Activated T-cell treated with anti-CD3 and anti-CD28 coated beads, Interleukin-2, amount 50 U/mL, for 72 hours (primary cell): ENCODE results near the gene NRG3. TPM values are rescaled to one million over a fixed set of nuclear protein-coding genes. Genes with fewer than 3 reads are reported as not detected.

Experiments used
- ATAC-seq, 2 donors: fragments of 150-1000 bp; cut with Tn5 transposase; replicated peaks in 1 of 2; 2 replicates each; pipeline ENCODE4 v1.10.0; 2021; ENCODE audit warnings: moderate library complexity in 2 of 2, mild to moderate bottlenecking in 1 of 2
- DNase-seq, 2 donors: peaks; one replicate each; pipeline ENCODE4 v3.0.0; 2021 to 2022; ENCODE audit warnings: mixed read lengths in 1 of 2
- H3K27ac Mint-ChIP-seq: one replicate; pipeline ENCODE4 v1.8.0; 2022; ENCODE audit warnings: mild to moderate bottlenecking, moderate library complexity, mixed read lengths
- H3K27me3 Mint-ChIP-seq: one replicate; pipeline ENCODE4 v1.8.0; 2022; ENCODE audit warnings: low read depth, mixed read lengths
- H3K36me3 Mint-ChIP-seq, 2 donors: one replicate each; pipeline ENCODE4 v1.8.0; 2022; ENCODE audit warnings: mixed read lengths in 2 of 2, mild to moderate bottlenecking in 1 of 2; ENCODE audit not compliant: insufficient read depth in 2 of 2
- H3K4me1 Mint-ChIP-seq: one replicate; pipeline ENCODE4 v1.8.0; 2022; ENCODE audit warnings: low read depth, mixed read lengths
- H3K4me3 Mint-ChIP-seq, 2 donors: one replicate each; pipeline ENCODE4 v1.8.0; 2022; ENCODE audit warnings: mild to moderate bottlenecking in 2 of 2, mixed read lengths in 2 of 2, moderate library complexity in 2 of 2
- H3K9me3 Mint-ChIP-seq, 2 donors: one replicate each; pipeline ENCODE4 v1.8.0; 2022; ENCODE audit warnings: mixed read lengths in 2 of 2
- total RNA-seq, 2 donors: library from RNA; stranded (reverse); gene quantifications; one replicate each; pipeline ENCODE4 v1.2.3, GENCODE V29; 2022

Gene NRG3
- total RNA-seq, 2 donors from 2014 or later: not detected

- no peaks in the 10 kb centered on the region for H3K4me1 Mint-ChIP-seq
- H3K4me3 Mint-ChIP-seq: no peak overlapping the region
- no peak for ATAC-seq
- no peaks in the 10 kb centered on the region for H3K27me3 Mint-ChIP-seq
- no peak overlapping the region for H3K27ac Mint-ChIP-seq
- H3K36me3 Mint-ChIP-seq: no peaks in the 10 kb centered on the region
- no peak for DNase-seq
- H3K9me3 Mint-ChIP-seq: peaks cover 2 to 4% of the 10 kb centered on the region in 2 donors
These were observed 536.4 kb downstream of the NRG3 start for GRCh38 chr10:82411416-82411815.

GRCh38 chr10:82420001-82420400, 545.0 kb downstream of the NRG3 start:
- no peaks in the 10 kb centered on the region for H3K36me3 Mint-ChIP-seq
- H3K27me3 Mint-ChIP-seq: no peaks in the 10 kb centered on the region
- H3K4me3 Mint-ChIP-seq: no peak overlapping the region
- H3K27ac Mint-ChIP-seq: no peak overlapping the region
- H3K4me1 Mint-ChIP-seq: no peaks in the 10 kb centered on the region
- DNase-seq (no peak), ATAC-seq (no peak)
- H3K9me3 Mint-ChIP-seq: peaks cover 2 to 5% of the 10 kb centered on the region in 2 donors

DNA sequence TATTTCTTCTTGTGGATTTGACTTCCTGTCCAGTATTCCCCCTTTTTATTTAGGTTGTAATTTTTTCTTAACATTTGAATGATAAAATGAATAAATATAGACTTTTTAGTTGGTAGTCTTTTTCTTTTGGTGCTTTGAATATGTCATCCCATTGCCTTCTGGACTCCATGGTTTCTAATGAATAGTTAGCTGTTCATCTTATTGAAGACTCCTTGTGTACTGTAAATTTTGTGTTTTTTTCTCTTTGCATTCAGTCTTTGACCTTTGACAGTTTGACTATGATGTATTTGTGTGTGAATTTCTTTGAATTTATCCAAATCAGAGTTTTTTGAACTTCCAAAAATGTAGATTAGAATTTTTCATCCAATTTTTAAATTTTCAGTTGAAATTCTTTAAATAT, 554.3 kb downstream of the NRG3 start:
- Mint-ChIP-seq H3K4me3 (no peak overlapping the region), H3K36me3 (peaks cover 0 to 3% of the 10 kb centered on the region in 2 donors), H3K4me1 (no peaks in the 10 kb centered on the region), H3K9me3 (peaks cover 7 to 11% of the 10 kb centered on the region in 2 donors), H3K27me3 (no peaks in the 10 kb centered on the region), H3K27ac (no peak overlapping the region)
- ATAC-seq (no peak), DNase-seq (no peak)

DNA sequence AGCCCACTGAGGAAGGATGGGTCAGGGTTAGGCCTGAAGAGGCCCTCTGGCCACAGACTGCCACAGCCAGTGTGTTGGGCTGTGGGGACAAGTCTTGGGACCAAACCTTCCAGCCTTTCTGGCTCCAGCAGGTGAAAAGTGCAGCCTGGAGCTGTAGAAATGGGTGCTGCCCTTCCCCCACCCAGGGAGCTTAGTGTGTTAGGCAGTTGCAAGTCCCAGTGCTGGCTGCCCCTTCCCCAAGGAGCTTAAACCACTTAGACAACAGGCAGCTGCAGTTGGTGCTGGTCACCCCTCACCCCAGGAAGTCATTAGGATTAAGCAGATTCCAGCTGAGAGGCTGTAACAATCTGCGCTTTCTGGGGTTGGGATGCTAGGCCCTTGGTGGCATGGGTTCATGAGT, 563.3 kb downstream of the NRG3 start:
- H3K9me3 Mint-ChIP-seq: peaks cover 5 to 7% of the 10 kb centered on the region in 2 donors
- DNase-seq (no peak), ATAC-seq (no peak)
- H3K4me3 Mint-ChIP-seq: no peak overlapping the region
- H3K27ac Mint-ChIP-seq: no peak overlapping the region
- no peaks in the 10 kb centered on the region for H3K4me1 Mint-ChIP-seq
- H3K36me3 Mint-ChIP-seq: no peaks in the 10 kb centered on the region
- no peaks in the 10 kb centered on the region for H3K27me3 Mint-ChIP-seq

- Mint-ChIP-seq H3K9me3 (peaks cover 7 to 8% of the 10 kb centered on the region in 2 donors), H3K36me3 (no peaks in the 10 kb centered on the region), H3K4me3 (no peak overlapping the region), H3K27ac (no peak overlapping the region), H3K4me1 (no peaks in the 10 kb centered on the region), H3K27me3 (no peaks in the 10 kb centered on the region)
- no peak for DNase-seq
- no peak for ATAC-seq
These were observed 565.8 kb downstream of the NRG3 start for GRCh38 chr10:82440775-82441174.

- H3K4me1 Mint-ChIP-seq: no peaks in the 10 kb centered on the region
- no peaks in the 10 kb centered on the region for H3K9me3 Mint-ChIP-seq
- no peak overlapping the region for H3K4me3 Mint-ChIP-seq
- ATAC-seq (no peak), DNase-seq (no peak)
- H3K36me3 Mint-ChIP-seq: no peaks in the 10 kb centered on the region
- H3K27ac Mint-ChIP-seq: no peak overlapping the region
- no peaks in the 10 kb centered on the region for H3K27me3 Mint-ChIP-seq
These were observed 577.1 kb downstream of the NRG3 start for GRCh38 chr10:82452046-82452445.

GRCh38 chr10:82452676-82453075, 577.7 kb downstream of the NRG3 start:
- Mint-ChIP-seq H3K36me3 (no peaks in the 10 kb centered on the region), H3K4me3 (no peak overlapping the region), H3K27me3 (no peaks in the 10 kb centered on the region), H3K27ac (no peak overlapping the region), H3K9me3 (no peaks in the 10 kb centered on the region), H3K4me1 (no peaks in the 10 kb centered on the region)
- DNase-seq (no peak), ATAC-seq (no peak)

- ATAC-seq (no peak), DNase-seq (no peak)
- H3K4me3 Mint-ChIP-seq: no peak overlapping the region
- no peaks in the 10 kb centered on the region for H3K9me3 Mint-ChIP-seq
- no peaks in the 10 kb centered on the region for H3K27me3 Mint-ChIP-seq
- no peaks in the 10 kb centered on the region for H3K4me1 Mint-ChIP-seq
- H3K27ac Mint-ChIP-seq: no peak overlapping the region
- no peaks in the 10 kb centered on the region for H3K36me3 Mint-ChIP-seq
These were observed 578.8 kb downstream of the NRG3 start for GRCh38 chr10:82453678-82454293.

DNA sequence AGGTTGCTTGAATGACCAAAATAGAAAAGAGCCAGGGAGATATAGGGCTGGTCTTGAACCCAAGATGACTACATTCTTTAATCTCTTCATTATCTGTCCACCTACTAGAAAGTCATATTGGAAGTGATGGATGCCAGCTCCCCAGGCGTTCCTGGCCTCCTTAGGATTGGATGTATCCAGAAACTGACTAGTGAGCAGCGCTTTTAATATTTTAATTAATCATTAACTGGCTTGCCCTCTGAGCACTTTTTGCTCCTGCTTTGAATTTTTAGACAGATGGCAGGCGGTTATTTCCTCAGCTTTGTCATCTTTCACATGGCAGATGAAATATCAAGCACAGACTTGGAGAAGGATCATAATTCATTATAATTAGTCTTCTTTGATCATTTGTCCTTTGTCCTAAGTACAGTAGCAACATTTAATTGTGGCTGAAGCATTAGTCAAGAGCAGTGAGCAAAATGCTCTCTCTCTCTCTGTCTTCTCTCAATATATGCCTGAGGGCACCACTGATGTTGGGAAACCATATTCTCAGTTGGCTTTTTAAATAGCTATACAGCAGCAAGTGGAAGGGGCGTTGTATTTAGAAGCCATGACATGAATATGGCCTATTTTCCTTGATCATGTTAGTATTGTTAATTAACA, 588.0 kb downstream of the NRG3 start:
- no peak overlapping the region for H3K27ac Mint-ChIP-seq
- no peaks in the 10 kb centered on the region for H3K27me3 Mint-ChIP-seq
- H3K4me3 Mint-ChIP-seq: no peak overlapping the region
- H3K36me3 Mint-ChIP-seq: peaks cover 0 to 3% of the 10 kb centered on the region in 2 donors
- ATAC-seq (no peak), DNase-seq (no peak)
- H3K9me3 Mint-ChIP-seq: peaks cover 13% of the 10 kb centered on the region in 2 donors
- H3K4me1 Mint-ChIP-seq: no peaks in the 10 kb centered on the region

GRCh38 chr10:82463614-82464013, 588.6 kb downstream of the NRG3 start:
- no peaks in the 10 kb centered on the region for H3K4me1 Mint-ChIP-seq

DNA sequence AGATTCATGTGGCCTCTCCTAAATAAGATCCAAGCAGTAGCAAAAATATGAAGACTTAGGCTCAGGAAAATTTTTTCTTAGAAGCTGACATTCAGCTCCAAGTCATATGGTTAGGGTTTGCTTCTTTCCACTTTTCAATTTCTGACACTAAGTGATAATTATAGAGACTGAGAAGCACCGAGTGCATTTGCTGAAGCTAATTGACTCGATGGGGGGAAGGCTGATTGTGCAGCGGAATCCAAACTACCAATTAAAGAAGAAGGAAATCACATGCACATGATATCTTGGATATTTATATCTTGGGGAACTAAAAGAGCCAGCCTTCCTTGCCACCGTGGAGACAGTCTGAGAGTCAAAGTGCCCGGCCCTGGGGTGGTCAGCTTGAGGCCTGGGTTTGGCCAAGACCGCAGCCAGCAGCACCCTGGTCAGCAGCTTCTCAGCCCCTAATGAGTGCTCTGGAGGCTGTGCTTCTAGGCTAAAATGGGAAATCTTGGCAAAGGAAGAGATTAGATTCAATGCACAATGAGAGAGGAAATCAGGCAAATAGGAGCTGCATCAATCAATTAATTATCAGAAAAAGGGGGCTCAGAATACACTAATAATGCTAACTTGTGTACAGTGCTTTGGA, 589.3 kb downstream of the NRG3 start:
- no peak overlapping the region for H3K27ac Mint-ChIP-seq
- no peaks in the 10 kb centered on the region for H3K27me3 Mint-ChIP-seq
- no peak overlapping the region for H3K4me3 Mint-ChIP-seq
- no peak for DNase-seq
- peaks cover 10 to 13% of the 10 kb centered on the region in 2 donors for H3K9me3 Mint-ChIP-seq
- H3K4me1 Mint-ChIP-seq: no peaks in the 10 kb centered on the region
- peaks cover 0 to 3% of the 10 kb centered on the region in 2 donors for H3K36me3 Mint-ChIP-seq
- no peak for ATAC-seq

More at GRCh38 chr10:82463614-82464013, 588.6 kb downstream of the NRG3 start:
- Mint-ChIP-seq H3K27me3 (no peaks in the 10 kb centered on the region), H3K36me3 (peaks cover 0 to 3% of the 10 kb centered on the region in 2 donors), H3K27ac (no peak overlapping the region), H3K4me3 (no peak overlapping the region), H3K9me3 (peaks cover 13% of the 10 kb centered on the region in 2 donors)
- ATAC-seq (no peak), DNase-seq (no peak)

GRCh38 chr10:82464966-82465365, 590.0 kb downstream of the NRG3 start:
- Mint-ChIP-seq H3K27ac (no peak overlapping the region), H3K27me3 (no peaks in the 10 kb centered on the region), H3K36me3 (peaks cover 0 to 3% of the 10 kb centered on the region in 2 donors)

GRCh38 chr10:82468453-82468852, 593.5 kb downstream of the NRG3 start:
- H3K4me1 Mint-ChIP-seq: no peaks in the 10 kb centered on the region
- H3K27me3 Mint-ChIP-seq: no peaks in the 10 kb centered on the region
- no peak overlapping the region for H3K27ac Mint-ChIP-seq
- no peak for ATAC-seq
- DNase-seq: no peak
- H3K36me3 Mint-ChIP-seq: no peaks in the 10 kb centered on the region
- H3K4me3 Mint-ChIP-seq: no peak overlapping the region
- H3K9me3 Mint-ChIP-seq: peaks cover 1 to 8% of the 10 kb centered on the region in 2 donors

More at GRCh38 chr10:82464966-82465365, 590.0 kb downstream of the NRG3 start:
- DNase-seq: no peak
- no peak for ATAC-seq
- H3K9me3 Mint-ChIP-seq: peaks cover 10 to 13% of the 10 kb centered on the region in 2 donors
- no peak overlapping the region for H3K4me3 Mint-ChIP-seq
- no peaks in the 10 kb centered on the region for H3K4me1 Mint-ChIP-seq
